HG03520 (cell line): ENCODE results near the gene HHAT.
"Not testable (repeated sequence)": the region's sequence is repeated elsewhere in the genome, so short reads cannot be mapped to it uniquely, and the experiment has no call there.

Experiments
- ATAC-seq: cut with Tn5 transposase; IDR thresholded peaks from one replicate; pipeline ENCODE4 v1.9.1; 2021; ENCODE audit warnings: mild to moderate bottlenecking, moderate library complexity; ENCODE audit not compliant: unreplicated experiment

The HHAT gene

DNA sequence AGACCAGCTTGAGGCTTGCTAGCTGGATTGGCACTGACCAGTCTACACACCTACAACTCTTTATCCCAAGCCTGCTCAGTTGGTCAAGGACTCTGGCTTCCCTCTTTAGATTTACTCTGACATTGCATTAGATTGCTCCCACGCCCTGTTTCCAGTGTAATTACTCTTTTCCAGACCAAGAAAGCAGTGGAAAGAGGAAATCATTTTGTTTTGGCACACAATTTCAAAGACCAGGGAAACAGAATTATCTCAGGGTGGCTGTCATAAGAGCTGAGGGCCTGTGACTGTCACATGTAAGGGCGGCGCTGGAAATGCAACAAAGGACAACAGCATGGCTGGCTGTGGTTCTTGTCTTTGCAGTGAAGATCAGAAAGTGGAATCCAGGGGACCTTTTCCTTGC, 302.7 kb downstream of the HHAT start:
- no peak for ATAC-seq

DNA sequence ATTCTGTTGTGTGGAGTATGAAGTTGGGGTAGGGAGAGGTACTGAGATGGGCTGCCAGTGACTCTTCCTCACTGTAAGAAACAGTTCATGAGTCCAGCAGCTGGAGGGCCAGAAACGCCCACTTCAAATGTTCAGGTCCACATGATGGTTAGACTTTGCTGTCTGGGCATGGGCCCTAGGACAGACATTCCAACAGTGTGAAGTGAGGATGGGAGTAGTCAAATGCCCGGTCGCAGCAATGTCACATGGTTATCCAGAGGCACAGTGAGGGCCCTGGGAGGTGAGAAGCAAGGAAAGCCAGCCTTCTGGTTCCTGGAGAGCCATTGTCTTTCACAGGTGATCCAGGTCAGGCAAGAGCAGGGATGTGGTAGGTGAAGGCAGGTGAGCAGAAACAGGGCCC, 304.4 kb downstream of the HHAT start:
- no peak for ATAC-seq

DNA sequence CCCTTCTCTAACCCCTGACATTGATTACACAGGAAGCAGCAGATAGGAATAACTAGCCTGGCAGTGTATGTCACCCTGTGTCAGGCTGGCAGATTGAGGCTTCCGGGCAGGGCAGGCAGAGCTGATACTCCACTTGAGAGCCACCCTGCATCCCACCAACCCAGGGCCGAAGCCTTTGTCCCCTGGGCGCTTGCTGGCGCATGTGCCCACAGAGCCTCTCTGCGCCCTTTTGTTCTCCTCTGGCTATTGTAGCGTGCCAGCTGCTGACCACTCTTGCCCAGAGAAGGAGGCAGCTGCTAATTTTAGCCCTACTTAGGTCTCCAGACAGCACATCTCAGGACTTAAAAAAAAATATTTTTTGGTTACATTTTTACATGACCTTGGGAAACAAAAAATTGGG, 304.9 kb downstream of the HHAT start:
- no peak for ATAC-seq

DNA sequence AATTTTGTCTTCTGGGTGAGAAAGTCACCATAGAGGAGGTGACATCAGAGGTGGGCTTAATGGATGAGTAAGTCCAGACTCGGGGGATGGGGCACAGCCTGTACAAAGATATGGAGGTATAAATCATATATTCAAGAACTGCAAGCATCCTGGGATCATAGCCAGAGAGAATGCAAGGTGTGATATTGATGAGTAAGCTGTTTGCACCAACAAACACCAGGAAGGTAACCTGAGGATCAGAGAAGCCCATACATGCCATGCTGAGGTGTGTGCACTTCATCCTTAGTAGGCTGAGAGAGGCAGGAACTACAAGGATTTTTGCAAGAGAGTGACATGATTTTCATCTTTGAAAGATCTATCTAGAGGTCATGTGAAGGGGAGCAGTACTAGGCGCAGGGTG, 306.4 kb downstream of the HHAT start:
- no peak for ATAC-seq

DNA sequence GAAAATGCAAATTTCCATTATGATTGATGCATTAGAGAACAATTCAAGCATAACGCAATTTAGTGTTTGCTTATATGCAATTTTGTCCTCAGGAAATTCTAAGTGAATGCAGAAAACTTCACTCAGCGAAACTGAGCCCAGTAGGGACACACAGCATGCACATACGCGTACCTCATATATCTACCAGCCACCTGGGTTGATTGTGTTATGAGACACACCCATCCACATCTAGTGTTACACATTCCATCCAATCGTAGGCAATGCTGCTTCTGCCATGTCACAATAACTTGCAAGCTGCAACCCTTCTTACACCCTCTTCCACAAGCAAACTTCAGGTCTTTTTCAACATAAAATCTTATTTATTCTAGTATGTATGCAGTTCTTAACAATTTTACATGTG, 312.9 kb downstream of the HHAT start:
- no peak for ATAC-seq

DNA sequence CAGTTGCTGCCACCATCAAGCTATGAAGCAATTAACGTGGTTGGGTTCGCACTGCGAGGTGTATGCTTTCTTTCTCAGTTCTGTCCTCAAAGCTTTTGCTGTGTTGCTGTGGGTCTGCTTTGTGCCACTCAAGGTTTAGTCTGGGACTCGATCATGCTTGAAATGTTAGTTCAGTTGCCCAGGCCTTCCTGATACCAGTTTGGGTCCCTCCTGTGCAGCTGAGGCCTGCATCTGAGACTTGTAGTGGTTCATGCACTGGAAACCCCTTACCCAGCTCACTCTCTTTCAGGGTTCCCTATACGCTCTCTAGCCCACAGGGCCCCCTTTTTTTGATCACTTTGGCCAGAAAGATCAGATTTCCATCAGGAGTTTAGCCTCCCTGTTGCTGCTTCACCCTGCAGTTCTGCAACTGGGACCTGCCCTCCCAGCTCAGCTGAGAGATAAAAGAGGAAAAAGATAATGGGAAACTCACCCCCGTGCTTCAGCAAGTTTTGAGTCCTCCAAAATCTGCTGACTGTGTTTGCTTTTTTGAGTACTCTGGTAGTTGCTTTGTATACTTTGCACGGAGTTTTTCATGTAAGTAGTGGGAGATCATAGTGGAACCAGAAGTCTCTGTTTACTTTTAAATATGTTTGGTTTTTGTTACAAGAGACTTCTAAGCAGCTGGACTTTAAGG, 317.0 kb downstream of the HHAT start:
- ATAC-seq = no peak

DNA sequence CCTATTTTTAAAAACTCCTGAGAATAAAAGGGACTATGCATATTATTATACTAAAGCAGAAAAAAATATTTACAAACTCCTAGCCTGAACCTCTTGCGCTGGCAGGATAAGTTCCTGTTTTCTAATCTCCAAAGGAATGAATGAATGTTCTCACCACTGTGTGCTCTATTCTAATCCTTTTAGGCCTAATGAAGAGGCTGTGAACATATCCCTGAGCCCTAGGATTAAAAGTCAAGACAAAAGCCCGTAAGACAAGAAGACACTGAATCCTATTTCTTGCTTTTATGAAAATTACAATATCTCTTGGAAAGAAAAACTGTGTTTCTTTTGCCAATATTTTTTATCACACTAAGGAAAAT, 317.5 kb downstream of the HHAT start:
- no peak for ATAC-seq

DNA sequence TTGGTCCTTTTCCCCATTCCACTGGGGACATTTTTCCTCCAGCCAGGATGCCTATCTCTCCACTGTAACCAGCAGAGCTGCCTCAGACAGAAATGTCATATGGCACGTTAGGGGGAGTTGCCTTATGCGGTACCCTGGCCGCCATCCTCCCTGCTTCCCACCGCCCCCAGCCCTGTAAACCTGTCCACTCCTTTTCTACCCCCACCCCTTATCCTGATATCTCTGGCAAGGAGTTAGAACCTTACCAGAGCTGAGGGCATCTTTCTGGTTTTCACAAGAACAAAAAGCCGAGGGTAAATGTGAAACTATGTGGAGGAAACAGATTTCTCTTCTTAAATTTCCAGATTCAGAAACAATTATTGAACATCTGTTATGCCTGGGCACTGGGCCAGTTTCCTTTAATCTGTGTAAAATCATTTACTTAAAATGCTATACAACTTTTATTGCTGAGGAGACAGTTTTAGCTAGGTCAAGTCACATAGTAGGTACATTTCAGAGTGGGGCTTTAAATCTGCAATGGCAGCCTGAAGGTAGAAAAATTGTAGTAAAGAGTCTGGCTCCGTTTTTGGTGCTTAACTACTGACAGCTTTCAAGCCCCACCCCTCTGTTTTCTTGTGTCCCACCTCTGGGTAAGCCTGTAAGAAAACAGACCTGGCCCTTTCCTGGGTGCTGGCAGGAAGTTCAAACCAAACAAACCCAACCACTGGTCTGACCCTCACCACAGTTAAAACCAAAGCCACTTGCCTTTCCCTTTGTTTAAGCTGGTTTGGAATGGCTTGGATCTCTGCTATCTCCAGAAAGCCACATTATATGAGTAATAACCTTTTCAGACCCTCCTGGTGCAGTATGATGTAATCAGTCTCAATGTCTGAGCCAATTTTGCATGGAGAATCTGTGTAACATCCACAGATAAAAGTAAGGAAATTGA, 319.0 kb downstream of the HHAT start:
- no peak for ATAC-seq

DNA sequence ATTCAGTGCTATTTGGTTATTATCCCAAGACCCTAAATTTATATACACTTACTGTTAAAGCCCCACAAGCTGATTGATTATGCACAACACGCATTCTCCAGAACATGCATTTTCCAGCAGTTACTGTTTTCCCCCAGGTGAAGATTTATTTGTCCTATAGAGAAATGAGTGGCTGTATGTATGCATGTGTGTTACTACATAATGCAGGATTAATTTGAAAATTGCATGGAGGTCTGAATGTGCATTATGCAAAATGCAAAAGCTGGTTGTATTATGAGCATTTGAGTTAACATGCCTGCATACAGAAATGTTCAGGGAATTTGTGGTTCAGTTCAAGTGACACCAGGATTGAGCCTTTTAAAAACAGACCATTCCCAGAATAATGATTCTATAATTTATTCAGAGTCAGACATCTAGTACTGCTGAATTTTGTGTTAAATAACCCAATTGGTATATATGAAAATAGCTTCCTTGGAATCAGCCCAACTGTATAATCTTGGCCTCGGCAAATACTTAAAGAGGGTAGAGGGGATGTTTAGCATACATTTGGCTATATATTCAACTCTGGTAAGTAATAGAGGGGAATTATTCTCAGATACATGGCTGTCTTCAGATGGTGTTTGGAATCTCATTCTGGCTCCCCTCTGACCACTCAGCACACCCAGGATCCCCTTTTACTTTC, 320.0 kb downstream of the HHAT start:
- no peak for ATAC-seq

DNA sequence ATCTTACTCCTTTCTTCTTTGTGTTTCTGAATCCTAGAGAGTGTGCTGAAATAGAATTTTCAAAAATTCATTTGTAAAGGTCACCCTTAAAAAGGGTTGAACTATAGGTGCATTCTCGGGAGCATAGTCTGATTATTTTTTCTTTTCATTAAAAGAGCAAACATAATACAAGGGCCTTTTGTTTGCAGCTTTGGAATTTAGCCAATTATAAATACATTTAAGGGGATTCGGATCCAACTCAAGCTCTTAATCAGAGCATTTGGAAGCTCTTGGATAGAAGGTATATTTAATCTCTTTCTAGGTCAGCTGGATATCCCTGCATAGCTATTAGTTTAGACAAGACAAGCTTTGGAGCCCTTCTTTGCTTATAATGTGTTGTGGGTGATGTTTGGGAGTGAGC, 321.7 kb downstream of the HHAT start:
- no peak for ATAC-seq

DNA sequence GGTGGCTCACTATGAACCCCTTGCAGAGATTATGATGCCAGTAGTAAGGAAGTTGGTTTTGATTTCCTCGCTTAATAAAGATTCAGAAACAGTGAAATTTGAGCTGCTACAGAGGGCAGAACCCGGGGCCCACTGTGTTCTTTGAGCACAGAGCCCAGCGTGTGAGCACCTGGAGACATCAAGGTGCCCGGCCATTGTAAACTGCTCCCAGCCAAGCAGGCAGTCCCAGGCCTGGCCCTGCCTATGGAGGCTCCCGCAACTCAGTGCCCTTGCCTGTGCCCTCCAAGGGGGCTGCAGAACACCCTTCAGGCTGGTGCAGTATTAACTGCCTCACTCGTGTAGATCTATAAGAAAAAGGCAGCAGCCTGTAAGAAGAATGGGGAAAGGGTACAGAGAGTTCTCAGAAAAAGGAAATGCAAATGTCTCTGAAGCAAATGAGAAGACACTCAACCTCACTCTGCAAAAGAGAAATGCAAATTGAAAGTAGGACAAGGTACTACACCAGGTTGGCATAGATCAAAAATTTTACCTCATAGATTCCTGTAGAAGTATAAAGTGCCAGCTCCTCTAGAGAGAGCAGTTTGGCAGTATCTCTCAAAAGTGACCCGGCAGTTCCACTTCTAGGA, 323.7 kb downstream of the HHAT start:
- no peak for ATAC-seq

DNA sequence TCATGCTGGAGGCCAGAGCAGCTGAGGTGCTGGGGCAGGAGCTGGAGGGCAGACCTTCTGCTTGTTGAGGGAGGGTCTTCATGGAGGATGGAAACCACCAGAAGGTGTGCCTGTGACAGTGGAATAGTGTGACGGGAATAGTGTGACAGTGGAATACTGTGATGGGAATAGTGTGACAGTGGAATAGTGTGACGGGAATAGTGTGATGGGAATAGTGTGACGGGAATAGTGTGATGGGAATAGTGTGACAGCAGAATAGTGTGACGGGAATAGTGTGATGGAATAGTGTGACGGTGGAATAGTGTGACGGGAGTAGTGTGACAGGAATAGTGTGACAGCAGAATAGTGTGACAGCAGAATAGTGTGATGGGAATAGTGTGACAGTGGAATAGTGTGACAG, 325.1 kb downstream of the HHAT start:
- ATAC-seq = no peak

DNA sequence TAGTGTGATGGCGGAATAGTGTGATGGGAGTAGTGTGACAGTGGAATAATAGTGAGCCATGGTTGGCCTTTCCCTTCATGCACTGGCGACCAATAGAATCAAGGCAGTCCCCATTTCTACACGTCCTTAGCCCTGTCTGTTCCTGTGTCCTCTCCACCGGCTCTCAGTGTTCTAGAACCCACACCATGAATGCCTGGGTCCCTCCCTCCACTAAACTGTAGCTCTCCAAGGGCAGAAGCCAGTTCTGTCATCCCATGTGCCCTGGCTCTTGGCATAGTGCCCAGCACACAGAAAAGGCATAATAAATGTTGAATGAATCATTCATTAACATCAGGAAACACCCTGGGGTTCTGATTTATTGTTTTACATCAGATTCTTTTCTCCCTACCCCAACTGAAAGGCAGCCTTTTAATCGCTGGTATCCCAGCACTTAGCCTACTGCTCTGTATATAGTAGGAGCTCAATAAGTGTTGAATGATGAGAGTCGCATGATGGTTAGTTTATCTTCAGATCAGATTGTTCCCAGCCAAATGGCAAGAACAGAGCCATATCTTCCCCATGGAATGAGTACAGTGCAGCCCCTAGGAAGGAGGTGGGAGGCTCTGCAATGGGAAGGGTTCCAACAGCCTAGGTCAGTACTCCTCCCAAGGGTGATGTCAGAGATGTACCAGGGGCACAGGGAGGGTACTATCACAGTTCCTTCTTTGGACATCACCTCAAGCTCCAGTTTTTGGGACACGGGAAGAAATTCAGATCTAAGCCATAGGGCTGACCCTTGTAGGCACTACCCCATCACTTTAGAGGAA, 325.7 kb downstream of the HHAT start:
- ATAC-seq = no peak

DNA sequence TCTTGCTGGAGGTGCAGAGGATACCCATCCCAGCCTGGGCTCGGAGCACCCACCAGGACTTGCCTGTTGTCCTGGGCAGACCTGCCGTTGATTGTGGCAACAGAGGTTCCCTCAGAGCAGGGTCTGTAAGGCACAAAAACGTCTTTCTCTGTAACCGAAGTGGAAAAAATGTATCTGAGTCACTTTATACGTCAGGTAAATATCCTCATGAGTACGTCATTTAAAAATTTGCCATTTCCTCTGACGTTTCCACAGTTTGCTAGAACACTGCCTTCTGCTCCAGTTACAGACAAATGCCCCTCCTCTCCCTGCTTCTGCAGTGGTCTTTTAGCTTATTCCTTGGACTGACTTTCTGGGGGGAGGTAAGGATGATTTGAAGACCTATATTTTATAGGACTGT, 326.8 kb downstream of the HHAT start:
- ATAC-seq = no peak

DNA sequence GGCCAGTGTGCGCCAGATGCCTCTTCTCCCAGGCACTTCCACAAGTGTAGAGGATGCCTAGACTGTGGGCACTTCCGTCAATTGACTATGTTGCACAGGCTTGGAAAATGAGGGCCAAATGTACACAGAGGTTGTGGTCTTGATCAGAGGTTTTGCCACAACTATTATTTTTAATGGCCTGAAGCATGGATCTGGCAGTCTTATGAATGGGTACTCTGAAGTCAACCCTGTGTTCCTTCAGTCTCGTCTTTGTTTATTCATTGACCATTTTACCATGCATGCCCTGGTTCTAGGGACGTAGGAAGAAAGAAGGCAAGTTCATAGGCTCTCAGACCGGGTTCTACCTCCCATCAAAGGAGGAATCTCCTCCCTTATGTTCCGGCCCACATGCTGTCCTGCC, 329.1 kb downstream of the HHAT start:
- no peak for ATAC-seq

DNA sequence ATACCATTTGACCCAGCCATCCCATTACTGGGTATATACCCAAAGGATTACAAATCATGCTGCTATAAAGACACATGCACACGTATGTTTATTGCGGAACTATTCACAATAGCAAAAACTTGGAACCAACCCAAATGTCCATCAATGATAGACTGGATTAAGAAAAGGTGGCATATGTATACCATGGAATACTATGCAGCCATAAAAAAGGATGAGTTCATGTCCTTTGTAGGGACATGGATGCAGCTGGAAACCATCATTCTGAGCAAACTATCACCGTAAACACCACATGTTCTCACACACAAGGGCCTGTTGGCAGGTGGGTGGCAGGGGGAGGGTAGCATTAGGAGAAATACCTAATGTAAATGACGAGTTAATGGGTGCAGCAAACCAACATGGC, 332.8 kb downstream of the HHAT start:
- ATAC-seq = not testable (repeated sequence)

DNA sequence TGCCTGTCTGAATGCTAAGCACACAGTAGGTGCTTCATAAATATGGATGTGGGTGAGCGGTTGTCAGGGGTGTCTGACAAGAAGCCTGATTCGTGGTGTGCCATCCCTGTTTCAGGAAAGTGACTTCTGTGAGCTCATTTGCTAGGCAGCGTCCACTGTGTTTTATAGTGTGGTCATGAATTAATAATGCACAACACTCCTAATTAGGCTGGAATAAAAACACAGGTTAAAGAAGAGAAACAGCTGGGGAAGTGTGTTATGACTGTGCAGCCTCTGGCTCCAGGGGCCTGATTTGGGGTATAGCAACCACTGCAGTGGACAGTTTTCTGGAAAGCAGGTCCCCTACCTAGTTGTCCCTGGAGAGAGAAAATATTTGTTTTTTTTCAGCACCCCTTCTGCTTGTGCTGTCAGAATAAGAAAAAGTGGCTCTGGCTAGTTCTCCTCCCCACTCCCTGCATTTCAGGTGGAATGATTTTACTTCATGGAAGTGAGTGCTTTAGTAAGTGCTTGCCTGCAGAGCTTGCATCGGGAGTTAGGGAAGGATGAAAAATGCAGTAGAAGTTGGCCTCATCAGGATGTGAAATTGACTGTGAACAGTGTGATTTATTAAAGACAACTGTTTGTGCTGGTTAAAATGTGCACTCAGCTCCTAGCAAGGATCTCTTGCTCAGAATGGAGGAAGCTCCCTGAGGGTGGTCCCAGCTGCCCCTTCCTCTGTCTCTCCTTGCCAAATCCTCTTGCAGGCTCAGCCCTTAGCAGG, 333.8 kb downstream of the HHAT start:
- no peak for ATAC-seq

DNA sequence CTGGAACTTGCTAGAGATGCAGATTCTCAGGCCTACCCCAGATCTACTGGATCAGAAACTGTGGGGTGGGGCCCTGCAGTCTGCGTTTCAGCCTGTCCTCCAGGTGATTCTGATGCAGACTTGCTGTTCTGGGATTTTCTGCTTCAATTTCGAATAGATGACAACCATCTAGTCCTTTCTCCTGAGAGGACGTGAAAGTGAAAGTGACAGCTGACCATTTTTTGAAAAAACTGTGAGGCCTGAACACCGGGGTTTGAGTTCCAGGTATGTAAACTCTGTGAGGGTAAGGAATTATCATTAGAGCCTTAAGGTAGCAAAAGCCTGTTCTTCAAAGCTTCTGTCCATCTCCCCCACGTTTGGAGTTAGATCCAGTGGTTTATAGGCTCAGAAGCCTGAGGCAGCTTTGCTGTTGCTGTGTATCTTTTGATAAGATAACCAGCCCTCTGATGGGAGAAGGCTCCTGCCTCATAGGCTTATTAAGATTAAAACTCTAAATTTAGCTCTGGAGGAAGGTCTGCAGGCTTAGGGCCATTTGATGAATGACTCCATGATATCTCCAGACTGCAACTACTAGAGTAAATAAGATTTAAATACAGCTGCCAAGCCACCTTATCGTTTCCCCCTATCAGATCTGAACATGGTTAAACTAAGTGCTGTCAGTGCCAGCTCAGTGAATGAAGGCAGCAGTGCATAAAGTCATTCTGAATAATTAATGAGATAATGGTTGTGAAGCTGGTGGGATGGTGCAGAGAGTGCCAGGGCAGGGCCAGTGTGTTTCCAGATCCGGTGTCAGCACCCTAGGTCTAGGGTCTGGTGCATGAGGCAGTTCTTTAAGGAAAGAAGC, 335.2 kb downstream of the HHAT start:
- ATAC-seq = no peak

DNA sequence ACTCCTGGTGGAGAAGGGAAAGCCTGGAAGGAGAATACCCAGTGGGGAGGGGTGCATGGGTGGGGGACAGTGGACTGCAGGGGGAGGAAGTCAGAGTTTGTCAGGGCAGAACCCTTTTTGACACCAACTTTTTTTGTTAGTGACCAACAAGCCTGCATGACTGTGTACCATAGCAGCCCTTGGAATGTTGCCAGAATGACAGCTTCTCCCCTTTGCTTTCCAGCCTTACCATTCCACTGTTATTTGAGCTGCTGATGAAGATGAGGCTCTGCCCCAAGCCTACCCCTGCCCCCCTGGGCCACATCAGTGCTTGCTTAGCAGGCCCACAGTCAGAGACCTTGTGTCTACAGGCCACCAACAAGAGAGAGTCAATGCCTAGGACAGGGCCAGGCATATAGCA, 341.2 kb downstream of the HHAT start:
- ATAC-seq = no peak
